Measurements from ENCODE around the gene SPTLC2. TPM values are rescaled to one million over a fixed set of nuclear protein-coding genes. Genes with fewer than 3 reads are reported as not detected.

The SPTLC2 gene
- total RNA-seq, 1 donor from 2014 or later: 28.1 TPM

DNA sequence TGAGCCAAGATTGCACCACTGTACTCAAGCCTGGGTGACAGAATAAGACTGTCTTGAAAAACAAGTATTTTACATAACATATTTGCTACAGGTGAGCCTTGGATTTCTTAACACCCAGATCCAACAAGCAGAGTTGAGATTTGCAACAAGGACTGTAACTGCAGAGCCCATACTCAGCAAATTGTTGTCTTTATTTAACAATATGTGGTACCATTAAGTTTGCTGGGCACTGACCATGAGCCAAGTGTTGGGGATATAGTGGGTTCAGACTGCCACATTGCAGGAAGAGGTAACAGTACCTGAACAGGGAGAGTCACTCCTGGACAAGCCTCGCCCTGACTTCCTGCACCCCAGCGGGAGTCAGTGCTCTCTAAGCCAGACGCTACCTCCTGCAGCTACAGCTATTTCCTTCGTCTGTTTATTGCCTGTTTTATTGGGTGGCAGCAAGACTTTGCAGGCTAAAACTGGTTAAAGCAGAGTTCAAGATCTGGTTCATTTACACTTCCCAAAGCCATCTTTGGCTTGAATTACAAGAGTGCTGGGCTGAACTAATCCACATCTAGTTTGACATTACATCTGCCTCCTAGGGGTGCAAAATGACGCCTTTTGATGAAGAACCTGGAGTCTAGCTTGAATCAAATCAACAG is 146.1 kb downstream of the SPTLC2 start:
- Mint-ChIP-seq H3K27ac (ENCODE audit: unreplicated experiment) (no peak overlapping the region), H3K4me1 (ENCODE audit: unreplicated experiment) (no peaks in the 10 kb centered on the region), H3K36me3 (ENCODE audit: unreplicated experiment) (peaks cover 29% of the 10 kb centered on the region), H3K9me3 (ENCODE audit: unreplicated experiment) (no peaks in the 10 kb centered on the region), H3K4me3 (ENCODE audit: unreplicated experiment) (no peak overlapping the region), H3K27me3 (ENCODE audit: unreplicated experiment) (peaks cover 9% of the 10 kb centered on the region)
- TF ChIP-seq, protein P1, sequence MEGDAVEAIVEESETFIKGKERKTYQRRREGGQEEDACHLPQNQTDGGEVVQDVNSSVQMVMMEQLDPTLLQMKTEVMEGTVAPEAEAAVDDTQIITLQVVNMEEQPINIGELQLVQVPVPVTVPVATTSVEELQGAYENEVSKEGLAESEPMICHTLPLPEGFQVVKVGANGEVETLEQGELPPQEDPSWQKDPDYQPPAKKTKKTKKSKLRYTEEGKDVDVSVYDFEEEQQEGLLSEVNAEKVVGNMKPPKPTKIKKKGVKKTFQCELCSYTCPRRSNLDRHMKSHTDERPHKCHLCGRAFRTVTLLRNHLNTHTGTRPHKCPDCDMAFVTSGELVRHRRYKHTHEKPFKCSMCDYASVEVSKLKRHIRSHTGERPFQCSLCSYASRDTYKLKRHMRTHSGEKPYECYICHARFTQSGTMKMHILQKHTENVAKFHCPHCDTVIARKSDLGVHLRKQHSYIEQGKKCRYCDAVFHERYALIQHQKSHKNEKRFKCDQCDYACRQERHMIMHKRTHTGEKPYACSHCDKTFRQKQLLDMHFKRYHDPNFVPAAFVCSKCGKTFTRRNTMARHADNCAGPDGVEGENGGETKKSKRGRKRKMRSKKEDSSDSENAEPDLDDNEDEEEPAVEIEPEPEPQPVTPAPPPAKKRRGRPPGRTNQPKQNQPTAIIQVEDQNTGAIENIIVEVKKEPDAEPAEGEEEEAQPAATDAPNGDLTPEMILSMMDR (IDR thresholded peaks at IDR 0.05): no peak
- DNase-seq (ENCODE audit: extremely low spot score, unreplicated experiment): no peak

DNA sequence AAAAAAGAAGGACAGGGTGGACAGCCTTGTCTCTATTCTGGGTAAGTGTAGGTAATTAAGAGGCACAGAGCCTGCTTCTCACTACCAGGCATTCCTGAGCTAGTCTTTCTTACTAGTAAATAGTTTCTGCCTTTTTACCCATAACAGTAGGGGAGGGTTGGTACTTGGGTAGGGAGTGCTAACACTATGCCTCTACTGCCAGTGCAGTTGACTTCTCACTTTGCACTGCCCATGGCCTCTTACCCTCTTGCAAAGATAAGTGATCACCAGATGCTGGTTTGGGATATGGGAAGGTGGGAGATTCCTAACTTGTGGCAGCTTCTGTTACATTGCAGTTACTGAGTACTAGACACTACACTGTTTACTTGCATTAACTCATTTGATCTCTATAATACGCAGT is 146.9 kb downstream of the SPTLC2 start:
- TF ChIP-seq, protein P1 (IDR thresholded peaks at IDR 0.05): no peak
- Mint-ChIP-seq H3K36me3 (ENCODE audit: unreplicated experiment) (peaks cover 36% of the 10 kb centered on the region), H3K9me3 (ENCODE audit: unreplicated experiment) (no peaks in the 10 kb centered on the region), H3K27ac (ENCODE audit: unreplicated experiment) (no peak overlapping the region), H3K4me3 (ENCODE audit: unreplicated experiment) (no peak overlapping the region), H3K27me3 (ENCODE audit: unreplicated experiment) (peaks cover 9% of the 10 kb centered on the region), H3K4me1 (ENCODE audit: unreplicated experiment) (no peaks in the 10 kb centered on the region)
- DNase-seq (ENCODE audit: extremely low spot score, unreplicated experiment): no peak

DNA sequence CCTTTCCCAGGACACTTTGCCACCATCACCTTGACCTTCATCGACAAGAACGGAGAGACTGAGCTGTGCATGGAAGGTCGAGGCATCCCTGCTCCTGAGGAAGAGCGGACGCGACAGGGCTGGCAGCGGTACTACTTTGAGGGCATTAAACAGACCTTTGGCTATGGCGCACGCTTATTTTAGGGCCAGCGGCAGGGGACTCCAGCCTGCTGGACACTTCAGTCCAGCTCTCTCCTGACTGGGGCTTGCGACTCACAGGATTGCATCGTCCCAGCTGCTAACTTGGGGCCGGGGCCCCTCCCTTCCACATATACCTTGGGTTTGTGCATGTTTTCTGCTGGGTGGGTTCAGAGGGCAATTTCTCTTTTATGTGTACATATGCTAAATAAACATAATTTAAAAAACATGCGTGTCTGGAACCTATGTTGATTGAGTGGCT is 147.4 kb downstream of the SPTLC2 start:
- Mint-ChIP-seq H3K36me3 (ENCODE audit: unreplicated experiment) (peaks cover 40% of the 10 kb centered on the region), H3K27ac (ENCODE audit: unreplicated experiment) (no peak overlapping the region)

GRCh38 chr14:77467801-77468200 is 148.6 kb downstream of the SPTLC2 start:
- TF ChIP-seq, protein P1 (IDR thresholded peaks at IDR 0.05): no peak
- no peak for DNase-seq (ENCODE audit: extremely low spot score, unreplicated experiment)
- no peaks in the 10 kb centered on the region for H3K27me3 Mint-ChIP-seq (ENCODE audit: unreplicated experiment)
- H3K27ac Mint-ChIP-seq (ENCODE audit: unreplicated experiment): no peak overlapping the region
- H3K4me3 Mint-ChIP-seq (ENCODE audit: unreplicated experiment): no peak overlapping the region
- H3K9me3 Mint-ChIP-seq (ENCODE audit: unreplicated experiment): no peaks in the 10 kb centered on the region
- no peaks in the 10 kb centered on the region for H3K4me1 Mint-ChIP-seq (ENCODE audit: unreplicated experiment)
- peaks cover 46% of the 10 kb centered on the region for H3K36me3 Mint-ChIP-seq (ENCODE audit: unreplicated experiment)

More for the DNA sequence above, 147.4 kb downstream of the SPTLC2 start:
- no peak overlapping the region for H3K4me3 Mint-ChIP-seq (ENCODE audit: unreplicated experiment)
- TF ChIP-seq, protein P1 (IDR thresholded peaks at IDR 0.05): no peak
- H3K4me1 Mint-ChIP-seq (ENCODE audit: unreplicated experiment): no peaks in the 10 kb centered on the region
- no peaks in the 10 kb centered on the region for H3K9me3 Mint-ChIP-seq (ENCODE audit: unreplicated experiment)
- peaks cover 6% of the 10 kb centered on the region for H3K27me3 Mint-ChIP-seq (ENCODE audit: unreplicated experiment)
- no peak for DNase-seq (ENCODE audit: extremely low spot score, unreplicated experiment)

GRCh38 chr14:77459072-77459723 is 157.2 kb downstream of the SPTLC2 start:
- TF ChIP-seq, protein P1 (IDR thresholded peaks at IDR 0.05): peak; percentile 79
- H3K36me3 Mint-ChIP-seq (ENCODE audit: unreplicated experiment): peaks cover 29% of the 10 kb centered on the region
- DNase-seq (ENCODE audit: extremely low spot score, unreplicated experiment): no peak
- no peaks in the 10 kb centered on the region for H3K27me3 Mint-ChIP-seq (ENCODE audit: unreplicated experiment)
- H3K27ac Mint-ChIP-seq (ENCODE audit: unreplicated experiment): peak overlapping the region; percentile 100
- peak overlapping the region; percentile 99 for H3K4me3 Mint-ChIP-seq (ENCODE audit: unreplicated experiment)
- peaks cover 23% of the 10 kb centered on the region for H3K4me1 Mint-ChIP-seq (ENCODE audit: unreplicated experiment)
- H3K9me3 Mint-ChIP-seq (ENCODE audit: unreplicated experiment): no peaks in the 10 kb centered on the region
